GM12873 (cell line): ENCODE measurements around the gene DENND2D.

Experiments
- TF ChIP-seq, protein P1 (sequence below): IDR thresholded peaks from 2 replicates; pipeline ENCODE4 v1.5.1; 2012; ENCODE audit warnings: low read depth, mild to moderate bottlenecking, moderate library complexity, low read length, control low read depth; ENCODE audit not compliant: insufficient read depth; ENCODE audit errors: missing control alignments

Gene DENND2D

GRCh38 chr1:111236806-111237205 is 36.4 kb upstream of the DENND2D start:
- TF ChIP-seq, protein P1, sequence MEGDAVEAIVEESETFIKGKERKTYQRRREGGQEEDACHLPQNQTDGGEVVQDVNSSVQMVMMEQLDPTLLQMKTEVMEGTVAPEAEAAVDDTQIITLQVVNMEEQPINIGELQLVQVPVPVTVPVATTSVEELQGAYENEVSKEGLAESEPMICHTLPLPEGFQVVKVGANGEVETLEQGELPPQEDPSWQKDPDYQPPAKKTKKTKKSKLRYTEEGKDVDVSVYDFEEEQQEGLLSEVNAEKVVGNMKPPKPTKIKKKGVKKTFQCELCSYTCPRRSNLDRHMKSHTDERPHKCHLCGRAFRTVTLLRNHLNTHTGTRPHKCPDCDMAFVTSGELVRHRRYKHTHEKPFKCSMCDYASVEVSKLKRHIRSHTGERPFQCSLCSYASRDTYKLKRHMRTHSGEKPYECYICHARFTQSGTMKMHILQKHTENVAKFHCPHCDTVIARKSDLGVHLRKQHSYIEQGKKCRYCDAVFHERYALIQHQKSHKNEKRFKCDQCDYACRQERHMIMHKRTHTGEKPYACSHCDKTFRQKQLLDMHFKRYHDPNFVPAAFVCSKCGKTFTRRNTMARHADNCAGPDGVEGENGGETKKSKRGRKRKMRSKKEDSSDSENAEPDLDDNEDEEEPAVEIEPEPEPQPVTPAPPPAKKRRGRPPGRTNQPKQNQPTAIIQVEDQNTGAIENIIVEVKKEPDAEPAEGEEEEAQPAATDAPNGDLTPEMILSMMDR = no peak

DNA sequence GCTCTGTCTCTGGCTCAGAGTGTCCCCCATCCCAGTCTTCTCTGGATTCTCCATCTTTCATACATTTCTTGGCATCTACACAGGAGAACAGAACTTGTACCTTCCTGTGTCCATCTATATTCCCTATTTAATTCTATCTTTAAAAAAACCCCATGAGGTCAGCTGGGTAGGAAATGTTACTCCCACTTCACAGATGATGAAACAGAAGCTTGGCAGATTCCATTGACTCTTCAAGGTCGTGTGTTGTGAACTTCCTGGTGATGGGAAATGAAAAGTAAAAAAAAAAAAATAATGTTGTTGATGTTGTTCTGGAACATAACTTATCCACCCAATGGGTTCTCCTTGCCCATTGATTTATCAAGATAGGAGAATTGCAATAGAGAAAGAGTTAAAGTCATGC is 35.9 kb upstream of the DENND2D start:
- TF ChIP-seq, protein P1 = no peak

- TF ChIP-seq, protein P1 = no peak
Measured at GRCh38 chr1:111234866-111235265, 34.4 kb upstream of the DENND2D start.

DNA sequence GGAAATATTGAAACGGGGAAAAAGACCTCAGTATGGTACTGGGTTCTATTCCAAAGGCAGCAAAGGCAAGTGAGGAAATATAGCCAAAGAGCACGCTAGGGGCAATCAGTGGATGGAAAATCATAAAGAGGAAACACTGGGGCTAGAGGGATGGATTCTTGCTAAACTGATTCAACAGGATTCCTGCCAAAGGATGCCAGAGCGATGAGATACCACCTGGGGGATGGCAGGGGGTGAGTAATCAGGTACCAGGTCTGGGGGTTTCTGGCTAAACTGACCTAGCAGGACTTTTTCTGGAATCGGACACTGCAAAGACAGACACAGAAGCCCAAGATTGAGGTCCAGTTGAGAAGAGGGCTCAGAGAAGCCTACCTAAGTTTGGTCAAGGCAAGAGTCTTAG is 33.8 kb upstream of the DENND2D start:
- TF ChIP-seq, protein P1 = no peak

DNA sequence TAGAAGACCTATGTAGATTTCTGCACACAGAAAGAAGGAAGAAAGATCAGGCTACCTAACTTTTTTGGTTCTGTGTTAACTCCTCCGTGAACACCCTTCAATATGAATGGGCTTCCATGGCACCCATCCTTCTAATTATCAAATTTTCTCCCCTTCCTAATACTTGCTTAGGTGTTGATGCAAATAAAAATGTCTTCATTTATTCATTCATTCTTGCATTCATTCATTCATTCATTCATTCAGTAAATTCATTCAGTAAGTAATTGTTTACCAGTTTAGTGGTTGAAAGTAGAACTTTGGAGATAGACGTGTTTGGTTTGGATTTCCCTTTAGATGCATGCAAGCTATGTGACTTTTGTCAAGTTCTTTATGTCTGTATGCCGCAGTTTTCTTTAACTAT is 31.7 kb upstream of the DENND2D start:
- TF ChIP-seq, protein P1 = no peak

DNA sequence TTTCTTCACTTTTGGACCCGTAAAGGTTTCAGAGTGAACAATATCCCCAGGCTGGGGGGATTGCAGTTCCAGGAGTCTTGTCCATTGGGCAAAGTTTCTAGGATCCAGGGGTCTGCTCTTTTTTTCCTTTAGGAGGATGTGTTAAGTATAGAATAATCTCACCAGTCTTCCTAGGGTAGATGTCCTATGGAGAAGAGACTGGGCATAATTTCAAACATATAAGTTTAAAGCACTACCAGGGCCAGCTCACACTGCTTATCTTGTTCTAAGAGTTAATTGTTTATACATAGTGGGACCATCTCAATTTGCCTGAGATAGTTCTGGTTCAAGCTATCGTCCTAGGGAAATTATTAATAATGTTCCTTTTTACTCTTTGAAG is 28.3 kb upstream of the DENND2D start:
- TF ChIP-seq, protein P1 = no peak

DNA sequence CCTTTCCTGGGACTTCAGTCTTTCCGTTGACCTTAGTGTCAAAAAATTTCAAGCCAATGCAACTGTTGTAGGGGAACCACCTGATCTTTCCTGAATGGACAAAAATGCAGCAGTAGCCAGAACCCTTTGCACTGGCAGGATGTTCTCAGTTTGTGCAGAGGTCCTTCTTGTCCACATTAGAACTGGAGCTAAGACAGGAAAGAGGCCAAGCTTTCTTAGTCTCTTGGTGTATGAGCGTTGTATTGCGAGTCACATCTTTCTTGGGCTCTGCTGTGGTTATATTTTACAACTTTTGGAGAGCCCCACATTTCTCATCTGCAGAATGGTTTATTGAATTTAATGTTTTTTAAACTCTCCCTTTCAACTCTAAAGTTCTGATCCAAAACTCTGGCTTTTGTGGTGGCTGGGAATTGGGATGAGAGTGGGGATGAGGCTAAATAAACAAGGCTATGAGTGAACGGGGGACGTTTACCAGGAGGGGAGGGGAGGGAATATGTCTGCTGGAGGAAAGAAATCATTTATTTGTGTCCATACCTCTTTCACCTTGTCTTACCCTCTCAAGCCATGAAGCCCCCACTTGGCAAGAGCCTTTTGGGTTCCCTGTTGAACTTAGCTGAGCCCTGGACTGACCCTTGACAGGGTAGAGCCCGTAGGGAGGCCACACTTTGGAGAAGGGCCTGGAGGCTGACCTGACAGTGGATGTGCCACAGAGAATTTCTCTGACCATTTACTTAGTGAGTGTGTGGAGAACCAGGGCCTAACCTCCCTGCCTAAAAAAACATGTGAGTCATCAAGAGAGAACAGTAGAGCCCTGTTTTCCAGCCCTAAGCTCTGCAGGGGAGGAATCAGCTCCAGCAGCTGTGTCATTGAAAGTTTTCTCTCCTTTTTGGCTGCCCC is 27.7 kb upstream of the DENND2D start:
- TF ChIP-seq, protein P1 = no peak
